Activated naive CD8-positive, alpha-beta T cell treated with anti-CD3 and anti-CD28 coated beads for 36 hours (primary cell): ENCODE data around the gene SAC3D1. TPM values are rescaled to one million over a fixed set of nuclear protein-coding genes. Genes with fewer than 3 reads are reported as not detected.
A peak's percentile ranks its signal among the peaks of the same experiment; 100 is the strongest.

Source experiments
- DNase-seq: peaks from one replicate; pipeline ENCODE4 v3.0.0; 2021
- H3K27ac Mint-ChIP-seq: one replicate; pipeline ENCODE4 v1.8.0; 2022; ENCODE audit warnings: mild to moderate bottlenecking, moderate library complexity, mixed read lengths
- H3K27me3 Mint-ChIP-seq: one replicate; pipeline ENCODE4 v1.8.0; 2022; ENCODE audit warnings: mild to moderate bottlenecking, mixed read lengths
- H3K36me3 Mint-ChIP-seq: one replicate; pipeline ENCODE4 v1.8.0; 2021; ENCODE audit warnings: mild to moderate bottlenecking, mixed read lengths
- H3K4me1 Mint-ChIP-seq: one replicate; pipeline ENCODE4 v1.8.0; 2021; ENCODE audit warnings: mixed read lengths
- H3K4me3 Mint-ChIP-seq: one replicate; pipeline ENCODE4 v1.8.0; 2022; ENCODE audit warnings: mild to moderate bottlenecking, moderate library complexity, mixed read lengths
- H3K9me3 Mint-ChIP-seq: one replicate; pipeline ENCODE4 v1.8.0; 2022; ENCODE audit warnings: mixed read lengths
- total RNA-seq, 2 experiments: library from RNA; stranded (reverse); gene quantifications; one replicate each; pipeline ENCODE4 v1.2.3, GENCODE V29; 2021

SAC3D1 gene
- total RNA-seq, 2 experiments from 2014 or later = 16.2 to 17.3 TPM

DNA sequence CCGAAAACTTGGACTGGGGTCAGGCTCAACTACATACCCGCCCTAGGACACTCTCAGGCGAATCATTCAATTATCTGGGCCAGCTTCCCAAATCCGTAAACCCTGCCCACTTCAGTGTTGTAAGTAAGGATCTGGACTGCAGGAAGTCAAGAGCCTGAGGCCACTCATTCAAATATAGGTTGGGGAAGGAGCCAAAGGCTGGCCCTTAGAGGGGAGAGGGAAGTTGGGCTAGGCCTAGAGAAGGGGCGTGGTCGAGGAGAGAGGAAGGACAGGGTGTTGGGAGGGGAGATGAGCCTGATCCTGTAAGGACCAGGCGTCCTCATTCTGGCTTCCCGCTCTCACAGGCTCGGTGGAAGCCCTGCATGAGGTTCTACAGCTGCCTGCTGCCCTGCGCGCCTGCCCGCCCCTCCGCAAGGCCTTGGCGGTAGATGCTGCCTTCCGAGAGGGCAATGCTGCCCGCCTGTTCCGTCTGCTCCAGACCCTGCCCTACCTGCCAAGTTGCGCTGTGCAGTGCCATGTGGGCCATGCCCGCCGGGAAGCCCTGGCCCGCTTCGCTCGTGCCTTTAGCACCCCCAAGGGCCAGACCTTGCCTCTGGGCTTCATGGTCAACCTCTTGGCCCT, 3.0 kb downstream of the SAC3D1 start:
- Mint-ChIP-seq H3K4me1 (peaks cover 27% of the 10 kb centered on the region), H3K4me3 (no peak overlapping the region), H3K9me3 (no peaks in the 10 kb centered on the region), H3K36me3 (peaks cover 11% of the 10 kb centered on the region), H3K27ac (no peak overlapping the region), H3K27me3 (no peaks in the 10 kb centered on the region)
- DNase-seq = no peak

GRCh38 chr11:65045061-65045460, 4.1 kb downstream of the SAC3D1 start:
- Mint-ChIP-seq H3K4me1 (peaks cover 27% of the 10 kb centered on the region), H3K27me3 (no peaks in the 10 kb centered on the region), H3K4me3 (no peak overlapping the region), H3K9me3 (no peaks in the 10 kb centered on the region), H3K36me3 (peaks cover 11% of the 10 kb centered on the region), H3K27ac (no peak overlapping the region)
- DNase-seq = no peak

- peaks cover 25% of the 10 kb centered on the region for H3K4me1 Mint-ChIP-seq
- no peaks in the 10 kb centered on the region for H3K27me3 Mint-ChIP-seq
- H3K9me3 Mint-ChIP-seq = no peaks in the 10 kb centered on the region
- H3K27ac Mint-ChIP-seq = no peak overlapping the region
- peaks cover 11% of the 10 kb centered on the region for H3K36me3 Mint-ChIP-seq
- DNase-seq = no peak
- H3K4me3 Mint-ChIP-seq = no peak overlapping the region
These were observed 4.7 kb downstream of the SAC3D1 start for GRCh38 chr11:65045728-65046127.

GRCh38 chr11:65047581-65048422, 6.8 kb downstream of the SAC3D1 start:
- Mint-ChIP-seq H3K9me3 (no peaks in the 10 kb centered on the region), H3K36me3 (peaks cover 5% of the 10 kb centered on the region), H3K4me1 (peaks cover 17% of the 10 kb centered on the region), H3K4me3 (peak overlapping the region; percentile 76), H3K27ac (peak overlapping the region; percentile 67), H3K27me3 (no peaks in the 10 kb centered on the region)
- DNase-seq = peak; percentile 32

DNA sequence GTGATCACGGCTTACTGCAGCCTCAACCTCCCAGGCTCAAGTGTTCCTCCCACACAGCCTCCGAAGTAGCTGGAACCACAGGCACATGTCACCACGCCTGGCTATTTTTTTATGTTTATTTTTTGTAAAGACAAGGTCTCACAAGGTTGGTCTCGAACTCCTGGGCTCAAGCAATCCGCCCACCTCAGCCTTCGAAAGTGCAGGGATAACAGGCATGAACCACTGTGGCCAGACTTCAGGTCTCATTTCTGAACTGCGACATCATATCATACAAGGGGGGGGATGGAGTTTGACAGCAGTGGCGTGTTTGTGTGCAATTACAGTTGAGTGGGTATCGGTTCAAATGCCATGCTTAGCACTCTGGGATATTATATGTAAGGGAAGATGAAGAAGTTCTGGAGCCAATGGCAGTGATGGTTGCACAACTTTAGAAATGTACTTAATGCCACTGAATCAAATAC, 10.4 kb downstream of the SAC3D1 start:
- no peak for DNase-seq

DNA sequence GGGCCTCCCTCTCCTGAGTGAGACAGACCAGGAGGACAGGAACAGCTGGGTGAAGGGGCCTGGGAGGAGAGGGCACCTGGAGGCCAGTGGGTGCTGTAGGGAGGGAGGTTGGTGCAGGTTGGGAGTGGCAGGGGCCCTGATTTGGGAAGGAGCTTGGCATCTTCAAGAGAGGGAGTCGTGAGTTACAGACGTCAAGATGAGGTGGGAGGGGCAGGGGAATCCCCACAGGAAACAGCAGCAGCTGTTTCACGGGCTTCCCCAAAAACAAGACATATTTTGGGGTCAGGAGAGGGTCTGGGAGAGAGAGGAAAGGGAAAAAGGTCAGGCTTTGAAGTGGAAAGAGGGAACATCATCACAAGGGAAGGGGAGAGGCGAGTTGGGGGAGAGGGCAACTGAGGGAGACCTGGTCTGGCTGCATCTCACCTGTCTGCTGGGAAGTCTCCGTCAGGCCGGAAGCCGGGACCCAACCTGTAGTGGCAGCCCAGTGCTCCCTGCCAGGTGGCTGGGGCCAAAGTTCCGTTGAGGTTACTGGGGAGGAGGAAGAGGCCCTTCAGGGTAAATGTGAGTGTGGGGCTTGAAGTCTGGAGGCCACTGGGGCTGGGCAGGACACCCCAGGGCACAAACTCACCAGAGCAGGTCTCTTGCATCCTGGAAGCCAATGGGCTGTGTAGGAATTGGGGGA, 13.0 kb downstream of the SAC3D1 start:
- Mint-ChIP-seq H3K36me3 (no peaks in the 10 kb centered on the region), H3K27me3 (no peaks in the 10 kb centered on the region), H3K4me1 (peaks cover 15% of the 10 kb centered on the region), H3K9me3 (no peaks in the 10 kb centered on the region), H3K4me3 (peak overlapping the region; percentile 42), H3K27ac (peak overlapping the region; percentile 30)
- DNase-seq = no peak

More for the DNA sequence above, 10.4 kb downstream of the SAC3D1 start:
- no peaks in the 10 kb centered on the region for H3K36me3 Mint-ChIP-seq
- no peaks in the 10 kb centered on the region for H3K27me3 Mint-ChIP-seq
- no peak overlapping the region for H3K4me3 Mint-ChIP-seq
- no peak overlapping the region for H3K27ac Mint-ChIP-seq
- no peaks in the 10 kb centered on the region for H3K9me3 Mint-ChIP-seq
- H3K4me1 Mint-ChIP-seq = peaks cover 29% of the 10 kb centered on the region

DNA sequence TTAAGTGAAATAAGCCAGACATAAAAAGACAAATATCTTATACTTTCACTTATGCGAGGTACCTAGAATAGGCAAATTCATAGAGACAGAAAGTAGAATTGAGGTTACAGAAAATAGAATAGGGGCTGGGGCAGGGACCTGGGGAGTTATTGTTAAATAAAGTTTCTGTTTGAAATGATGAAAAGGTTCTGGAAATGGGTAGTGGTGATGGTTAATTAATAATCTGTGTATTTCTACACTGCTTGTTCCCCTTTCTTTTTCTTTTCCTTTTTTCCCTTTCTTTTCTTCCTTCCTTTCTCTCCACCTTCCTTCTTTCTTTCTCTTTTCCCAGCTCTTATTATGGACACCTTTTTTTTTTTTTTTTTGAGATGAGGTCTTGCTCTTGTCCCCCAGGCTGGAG, 14.5 kb downstream of the SAC3D1 start:
- Mint-ChIP-seq H3K36me3 (no peaks in the 10 kb centered on the region), H3K4me1 (peaks cover 15% of the 10 kb centered on the region), H3K9me3 (no peaks in the 10 kb centered on the region), H3K4me3 (no peak overlapping the region), H3K27ac (no peak overlapping the region), H3K27me3 (no peaks in the 10 kb centered on the region)
- DNase-seq = no peak

DNA sequence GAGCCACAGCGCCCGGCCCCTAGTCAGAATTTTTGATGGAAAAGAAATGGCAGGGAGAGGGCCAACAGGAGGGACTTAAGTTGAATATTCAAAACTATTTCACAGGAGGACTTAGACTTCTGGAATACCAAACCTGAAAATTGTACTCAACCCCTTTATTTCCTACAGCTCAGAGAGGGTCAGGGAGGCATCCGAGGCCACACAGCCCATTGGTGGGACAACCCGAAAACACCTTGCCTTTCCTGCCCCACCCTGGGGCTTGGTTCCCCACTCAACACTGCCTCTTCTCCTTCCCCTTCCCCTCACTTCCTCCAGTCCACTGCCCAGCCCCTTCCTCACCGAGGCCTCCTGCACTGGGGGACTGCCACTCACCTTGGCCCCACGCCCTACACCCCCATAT, 16.0 kb downstream of the SAC3D1 start:
- no peak overlapping the region for H3K27ac Mint-ChIP-seq
- DNase-seq = no peak
- no peaks in the 10 kb centered on the region for H3K9me3 Mint-ChIP-seq
- H3K36me3 Mint-ChIP-seq = no peaks in the 10 kb centered on the region
- H3K4me3 Mint-ChIP-seq = no peak overlapping the region
- no peaks in the 10 kb centered on the region for H3K27me3 Mint-ChIP-seq
- H3K4me1 Mint-ChIP-seq = peaks cover 15% of the 10 kb centered on the region

DNA sequence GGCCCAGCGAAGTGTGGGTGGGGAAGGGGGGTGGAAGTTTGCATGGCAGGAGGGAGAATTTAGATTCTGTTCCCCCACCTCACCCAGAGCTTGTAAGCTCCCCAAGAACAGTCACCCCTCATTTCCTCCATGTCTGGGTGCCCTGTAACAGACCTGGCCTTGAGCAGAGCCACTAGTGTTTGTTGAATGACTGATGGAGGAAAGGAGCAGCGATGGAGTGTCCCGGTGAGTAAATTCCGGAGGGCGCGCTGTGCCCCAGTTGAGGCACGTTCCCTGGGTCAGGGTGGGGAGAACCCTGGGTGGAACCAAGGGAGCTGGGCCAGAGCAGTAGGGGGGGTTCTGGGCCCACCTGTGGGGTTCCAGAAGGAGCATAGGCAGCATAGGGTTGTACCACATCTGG, 16.5 kb downstream of the SAC3D1 start:
- Mint-ChIP-seq H3K27ac (no peak overlapping the region), H3K4me3 (no peak overlapping the region), H3K36me3 (no peaks in the 10 kb centered on the region), H3K9me3 (no peaks in the 10 kb centered on the region), H3K27me3 (peaks cover 5% of the 10 kb centered on the region), H3K4me1 (peaks cover 15% of the 10 kb centered on the region)
- no peak for DNase-seq

GRCh38 chr11:65058012-65058411, 17.0 kb downstream of the SAC3D1 start:
- Mint-ChIP-seq H3K4me3 (no peak overlapping the region), H3K9me3 (no peaks in the 10 kb centered on the region), H3K27ac (no peak overlapping the region), H3K4me1 (peaks cover 15% of the 10 kb centered on the region), H3K36me3 (no peaks in the 10 kb centered on the region), H3K27me3 (peaks cover 5% of the 10 kb centered on the region)
- no peak for DNase-seq

DNA sequence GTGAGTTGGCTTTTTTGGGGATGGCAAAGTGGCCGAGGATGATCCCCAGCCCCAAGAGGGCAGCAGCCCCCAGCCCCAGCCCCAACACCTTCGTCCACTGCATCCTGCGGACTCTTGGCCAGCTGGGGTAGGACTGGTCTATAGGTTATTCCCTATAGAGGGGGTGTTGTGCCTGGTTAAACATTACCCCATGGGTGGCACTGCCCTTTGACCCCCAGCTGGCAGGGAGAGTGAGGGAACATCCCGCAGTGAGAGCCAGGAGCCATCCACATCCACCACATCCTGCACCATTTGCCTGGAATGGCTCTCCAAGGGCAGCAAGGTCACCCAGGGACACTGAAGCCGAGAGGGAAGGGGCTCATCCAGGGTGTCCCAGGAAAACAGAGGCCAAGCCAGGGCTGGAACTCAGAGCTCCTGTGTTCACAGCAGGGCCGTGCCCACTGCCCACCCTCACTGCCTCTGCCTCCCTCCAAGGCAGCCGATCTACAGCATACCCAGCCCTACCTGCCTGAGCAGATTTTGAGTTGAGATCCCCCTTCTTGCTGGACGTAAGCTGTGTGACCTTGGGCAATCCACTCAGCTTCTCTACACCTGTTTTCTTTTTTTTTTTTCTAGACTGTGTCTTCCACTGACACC, 17.5 kb downstream of the SAC3D1 start, which contains the start of gene NAALADL1:
NAALADL1 (minus strand) TSS at position 135 of the 636 bp plus-strand sequence; CDS start at position 103, 32 bp downstream.
- H3K4me3 Mint-ChIP-seq = no peak within 1 kb of the TSS
- peaks cover 14% of the 10 kb centered on the region for H3K4me1 Mint-ChIP-seq
- no peak within 1 kb of the TSS for H3K27ac Mint-ChIP-seq
- no peaks in the 10 kb centered on the region for H3K36me3 Mint-ChIP-seq
- DNase-seq = no peak
- H3K27me3 Mint-ChIP-seq = peaks cover 5% of the 10 kb centered on the region
- H3K9me3 Mint-ChIP-seq = no peaks in the 10 kb centered on the region

DNA sequence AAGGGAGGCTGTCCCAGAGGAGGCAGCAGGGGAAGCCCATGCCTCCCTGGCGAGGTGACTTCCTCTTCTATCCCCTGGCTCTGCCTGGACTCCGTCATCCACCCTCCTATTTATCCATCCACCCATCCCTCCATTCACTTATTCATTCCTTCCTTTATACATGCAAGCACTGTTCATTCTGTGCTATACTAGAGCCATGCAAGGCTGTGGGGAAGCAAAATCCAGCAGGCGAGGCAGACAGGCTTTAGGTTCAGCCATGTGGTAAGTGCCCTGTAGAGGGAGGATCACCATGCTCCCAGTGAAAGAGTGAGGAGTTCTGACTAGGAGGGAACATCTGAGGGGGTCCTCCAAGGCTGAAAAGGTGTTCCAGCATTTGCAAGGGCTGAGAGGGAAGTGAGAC, 18.5 kb downstream of the SAC3D1 start:
- DNase-seq = no peak
- H3K4me3 Mint-ChIP-seq = no peak overlapping the region
- H3K36me3 Mint-ChIP-seq = no peaks in the 10 kb centered on the region
- peaks cover 6% of the 10 kb centered on the region for H3K4me1 Mint-ChIP-seq
- peaks cover 5% of the 10 kb centered on the region for H3K27me3 Mint-ChIP-seq
- H3K27ac Mint-ChIP-seq = no peak overlapping the region
- H3K9me3 Mint-ChIP-seq = no peaks in the 10 kb centered on the region

GRCh38 chr11:65059959-65060824, 19.2 kb downstream of the SAC3D1 start:
- Mint-ChIP-seq H3K36me3 (no peaks in the 10 kb centered on the region), H3K4me3 (no peak overlapping the region), H3K4me1 (peaks cover 5% of the 10 kb centered on the region), H3K27me3 (peaks cover 5% of the 10 kb centered on the region), H3K27ac (no peak overlapping the region), H3K9me3 (no peaks in the 10 kb centered on the region)
- DNase-seq = no peak

- peaks cover 5% of the 10 kb centered on the region for H3K27me3 Mint-ChIP-seq
- H3K4me3 Mint-ChIP-seq = no peak overlapping the region
- no peak overlapping the region for H3K27ac Mint-ChIP-seq
- no peaks in the 10 kb centered on the region for H3K9me3 Mint-ChIP-seq
- H3K36me3 Mint-ChIP-seq = no peaks in the 10 kb centered on the region
- no peaks in the 10 kb centered on the region for H3K4me1 Mint-ChIP-seq
- no peak for DNase-seq
These were observed 20.0 kb downstream of the SAC3D1 start for GRCh38 chr11:65060913-65061408.
